GM20431 (cell line): ENCODE measurements around the gene GMCL1.
"Not testable (repeated sequence)": the region's sequence is repeated elsewhere in the genome, so short reads cannot be mapped to it uniquely, and the experiment has no call there.

Source experiments
- in situ Hi-C: fragments of 300-500 bp; cut with MseI, MboI; formaldehyde crosslinking; loops from one replicate; pipeline ENCODE4 v1.15.0; 2020; ENCODE audit warnings: low sequenced_read_pairs; ENCODE audit not compliant: unreplicated experiment

Gene GMCL1

DNA sequence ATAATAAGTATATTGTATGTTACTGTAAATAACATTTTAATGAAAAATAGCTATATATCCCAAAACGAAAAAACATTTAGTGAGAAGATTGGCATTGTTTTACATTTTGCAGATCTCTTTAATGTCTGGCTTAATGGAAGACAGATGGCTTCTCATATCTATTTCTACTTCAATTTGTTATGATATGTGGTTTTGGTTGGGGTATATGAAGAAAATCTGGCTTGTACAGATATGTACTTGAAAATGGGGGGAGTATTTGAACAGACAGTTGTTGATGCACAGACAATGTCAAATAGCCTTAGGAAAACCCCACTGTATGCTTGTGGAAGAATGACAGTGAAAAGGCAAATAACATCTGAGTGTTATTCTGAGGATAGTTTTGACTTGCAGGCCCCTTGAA, 23.6 kb upstream of the GMCL1 start:
- in situ Hi-C loops: loop anchor here (25.0 kb wide), 1 partner anchor 244 kb away; no protein-coding TSS in a partner anchor

DNA sequence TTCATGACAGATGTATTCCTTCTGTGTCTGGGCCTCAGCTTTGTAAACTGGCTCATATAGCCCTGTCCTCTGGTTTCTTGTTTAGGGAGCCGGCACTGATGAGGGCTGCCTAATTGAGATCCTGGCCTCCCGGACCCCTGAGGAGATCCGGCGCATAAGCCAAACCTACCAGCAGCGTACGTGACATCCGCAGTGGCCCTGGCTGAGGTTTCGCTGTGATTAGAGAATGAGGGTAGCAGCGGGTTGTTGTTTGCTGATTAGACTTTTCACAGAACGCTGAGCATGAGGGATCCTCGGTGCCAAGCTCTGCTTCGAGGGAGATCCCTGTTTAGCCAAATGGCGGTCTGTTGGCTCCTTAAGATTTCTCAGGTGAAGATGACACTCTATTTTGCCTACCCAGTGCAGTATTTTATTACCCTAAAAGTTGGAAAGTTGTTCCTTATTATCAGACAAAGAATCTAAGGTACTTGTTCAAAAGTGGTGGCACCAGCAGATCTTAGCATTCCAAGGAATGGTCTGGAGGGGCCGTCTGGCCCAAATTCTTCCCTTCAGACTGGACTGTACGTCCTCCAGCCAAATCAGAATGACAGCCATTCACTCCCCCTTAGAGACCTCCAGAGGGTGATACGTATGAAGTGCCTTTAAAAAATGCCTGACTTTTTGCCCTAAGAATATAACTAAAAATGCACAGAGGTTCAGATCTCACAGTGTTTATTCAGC, 21.5 kb upstream of the GMCL1 start:
- in situ Hi-C loops: loop anchor here (25.0 kb wide), 1 partner anchor 246 kb away; no protein-coding TSS in a partner anchor

DNA sequence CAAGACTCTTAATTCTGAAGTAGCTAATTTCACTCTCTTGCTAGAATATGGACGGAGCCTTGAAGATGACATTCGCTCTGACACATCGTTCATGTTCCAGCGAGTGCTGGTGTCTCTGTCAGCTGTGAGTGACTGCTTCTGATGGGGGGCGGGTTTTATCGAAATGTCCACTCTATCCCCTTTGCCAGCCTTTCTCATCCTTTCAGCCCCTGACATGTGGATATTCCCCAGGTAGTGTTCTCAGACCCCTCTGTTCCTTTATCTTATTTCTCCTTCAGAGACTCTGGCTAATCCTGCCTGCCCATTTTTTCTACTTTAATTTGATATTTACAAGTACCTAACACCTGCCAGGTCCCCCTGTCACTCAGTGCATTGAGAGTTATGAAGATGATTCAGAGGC, 18.9 kb upstream of the GMCL1 start:
- in situ Hi-C loops: loop anchor here (10.0 to 25.0 kb wide), 2 partner anchors 86 to 248 kb away; no protein-coding TSS in a partner anchor

DNA sequence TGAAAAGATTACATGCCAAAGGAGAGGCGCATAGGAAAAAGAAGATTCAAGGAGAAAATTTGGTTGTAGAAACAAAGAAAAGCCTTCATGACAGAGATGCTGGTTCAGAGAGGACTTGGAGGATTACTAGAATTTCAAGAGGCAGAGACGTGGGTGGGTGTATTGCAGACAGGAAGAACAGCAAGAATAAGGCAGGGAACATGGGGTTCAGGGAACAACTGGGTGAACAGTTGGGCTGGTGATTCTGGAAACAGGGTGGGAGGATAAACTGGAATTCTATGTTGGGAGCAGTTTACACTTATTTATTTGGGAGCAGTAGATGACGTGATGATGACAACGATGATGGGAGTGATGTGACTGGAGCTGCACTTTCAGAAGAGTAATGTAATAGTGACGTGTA, 18.4 kb upstream of the GMCL1 start:
- in situ Hi-C loops: loop anchor here (10.0 to 25.0 kb wide), 2 partner anchors 86 to 249 kb away; no protein-coding TSS in a partner anchor

DNA sequence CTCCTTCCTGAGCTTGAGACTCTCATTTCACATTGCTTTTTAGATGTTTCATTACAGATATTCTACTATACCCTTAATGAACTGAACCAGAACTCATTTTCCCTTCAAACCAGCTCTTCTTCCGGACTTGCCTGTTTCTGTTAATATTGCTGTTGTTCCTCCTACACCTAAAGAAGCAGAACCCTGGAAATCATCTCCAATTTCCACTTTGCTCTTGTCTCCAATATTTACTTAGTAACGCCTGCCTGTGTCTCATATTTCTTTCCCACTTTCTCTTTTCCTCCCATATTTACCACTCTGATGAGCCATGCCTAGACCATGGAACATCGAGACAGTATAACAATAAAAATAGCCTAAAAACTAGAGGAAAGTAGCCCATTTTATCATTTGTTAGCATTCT, 17.9 kb upstream of the GMCL1 start:
- in situ Hi-C loops: loop anchor here (10.0 to 25.0 kb wide), 2 partner anchors 87 to 249 kb away; no protein-coding TSS in a partner anchor

DNA sequence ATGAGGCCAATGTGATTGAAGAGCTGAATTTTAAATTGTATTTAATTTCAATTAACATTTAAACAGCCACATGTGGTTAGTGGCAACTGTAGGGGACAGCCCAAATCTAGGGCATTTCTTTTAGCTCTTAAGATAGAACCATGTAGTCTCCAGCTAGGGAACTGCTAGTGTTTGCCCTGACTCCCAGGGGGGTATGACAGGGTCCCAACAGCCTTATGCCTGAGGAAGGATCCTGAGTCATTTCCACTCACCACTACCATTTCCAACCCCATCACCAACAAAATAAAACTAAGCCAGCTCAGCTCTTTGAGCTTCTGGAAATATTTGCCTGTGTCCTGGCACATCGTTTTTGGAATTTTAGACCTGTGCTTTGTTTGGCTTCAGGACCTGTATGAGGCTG, 13.7 kb upstream of the GMCL1 start:
- in situ Hi-C loops: loop anchor here (10.0 to 25.0 kb wide), 2 partner anchors 91 to 253 kb away; no protein-coding TSS in a partner anchor

DNA sequence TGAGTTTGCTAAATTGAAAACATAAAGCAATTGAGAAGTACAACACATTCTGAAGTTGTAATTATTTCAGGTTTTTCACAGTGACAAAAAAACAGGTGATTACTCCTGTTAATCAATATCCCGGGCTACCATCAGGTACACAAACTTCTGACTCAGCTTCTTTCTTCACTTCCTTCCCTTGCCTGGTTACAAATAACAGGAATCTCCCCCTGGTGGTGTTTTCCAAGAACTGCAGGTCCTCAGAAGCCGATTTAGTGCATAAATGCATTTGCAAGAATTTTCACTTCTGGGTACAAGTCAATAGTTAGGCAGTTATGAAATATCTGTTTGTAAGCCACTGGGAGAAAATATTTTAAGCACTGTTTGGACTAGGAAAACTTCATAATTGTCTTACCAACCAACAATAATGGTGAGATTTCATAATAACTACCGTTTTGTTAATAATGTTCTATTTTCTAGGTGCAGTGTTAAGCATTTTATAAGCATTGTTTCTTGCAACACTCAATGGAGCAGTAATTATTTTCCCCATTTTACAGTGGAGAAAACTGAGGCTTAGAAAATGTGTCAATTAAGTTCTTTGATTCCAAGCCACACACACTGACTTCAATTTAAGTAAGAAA, 12.4 kb upstream of the GMCL1 start:
- in situ Hi-C loops: loop anchor here (10.0 to 25.0 kb wide), 2 partner anchors 92 to 255 kb away; no protein-coding TSS in a partner anchor

DNA sequence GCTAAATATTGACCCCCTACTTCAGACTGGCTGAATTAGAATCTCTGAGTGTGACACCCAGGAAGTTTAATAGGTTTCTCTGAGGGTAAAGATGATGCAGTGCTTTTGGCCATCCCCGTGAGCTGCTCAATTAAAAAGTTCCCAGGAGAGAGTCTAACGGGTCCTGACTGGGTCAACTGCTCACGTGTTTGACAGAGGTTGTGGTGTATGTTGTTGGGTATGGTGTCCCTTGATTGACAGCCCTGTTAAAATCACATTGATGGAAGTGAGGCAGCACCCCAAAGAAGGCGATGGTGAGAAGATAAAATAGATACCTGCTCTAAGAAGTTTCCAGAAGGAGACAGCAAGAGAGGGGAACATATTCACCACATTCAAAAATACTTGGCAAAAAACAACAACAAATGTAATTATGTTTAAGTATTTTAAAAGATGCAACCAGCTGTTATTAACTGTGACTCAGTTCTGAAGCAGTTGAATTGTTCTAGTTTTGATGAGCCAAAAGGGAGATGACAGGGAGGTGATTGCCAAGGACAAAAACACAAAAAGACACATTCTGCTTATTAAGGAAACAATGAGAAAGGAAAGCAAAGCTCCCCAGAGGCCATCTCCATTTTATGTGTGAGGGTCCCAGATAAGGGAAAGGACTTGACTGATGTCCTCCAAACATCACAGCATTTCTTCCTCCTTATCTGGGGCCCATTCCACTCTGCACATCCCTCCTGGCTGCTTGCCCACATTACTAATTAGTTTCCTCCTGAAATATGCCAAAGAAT, 11.5 kb upstream of the GMCL1 start:
- in situ Hi-C loops: loop anchor here (10.0 to 25.0 kb wide), 2 partner anchors 93 to 256 kb away; no protein-coding TSS in a partner anchor

DNA sequence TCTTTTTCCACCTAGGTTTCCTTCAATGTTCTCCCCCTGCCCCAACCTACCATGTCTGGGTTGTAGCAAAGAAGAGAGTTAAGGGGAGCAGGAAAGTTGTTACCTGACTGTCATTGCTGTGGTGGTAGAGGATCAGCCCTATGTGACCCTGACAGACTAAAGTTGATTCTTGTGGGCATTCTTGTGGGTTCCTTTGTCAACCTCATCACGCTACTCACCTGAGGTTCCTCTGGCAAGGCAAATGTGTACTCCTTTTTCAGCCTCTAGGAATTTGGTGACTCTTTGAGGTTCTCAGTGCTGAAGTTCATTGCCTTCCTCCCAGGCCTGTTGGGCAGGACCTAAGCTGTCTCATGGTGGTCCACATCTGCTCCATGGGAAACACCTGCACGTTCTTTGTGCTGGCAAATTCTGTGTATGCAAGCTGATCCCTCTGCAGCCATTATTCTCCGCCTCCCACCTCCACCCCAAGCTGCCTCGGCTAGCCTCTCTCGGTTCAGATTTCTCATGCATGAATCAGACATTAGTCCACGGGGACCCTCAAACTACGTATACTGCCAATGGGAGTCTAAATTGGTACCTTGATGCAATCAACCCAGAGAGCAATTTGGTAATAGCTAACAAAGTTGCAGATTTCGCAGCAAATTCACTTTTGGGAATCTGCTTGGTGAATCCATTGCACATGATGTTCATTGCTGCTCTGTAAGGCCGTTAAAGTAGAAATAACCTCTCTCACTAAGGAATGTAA, 1.5 kb upstream of the GMCL1 start:
- in situ Hi-C loops: no loop called here

DNA sequence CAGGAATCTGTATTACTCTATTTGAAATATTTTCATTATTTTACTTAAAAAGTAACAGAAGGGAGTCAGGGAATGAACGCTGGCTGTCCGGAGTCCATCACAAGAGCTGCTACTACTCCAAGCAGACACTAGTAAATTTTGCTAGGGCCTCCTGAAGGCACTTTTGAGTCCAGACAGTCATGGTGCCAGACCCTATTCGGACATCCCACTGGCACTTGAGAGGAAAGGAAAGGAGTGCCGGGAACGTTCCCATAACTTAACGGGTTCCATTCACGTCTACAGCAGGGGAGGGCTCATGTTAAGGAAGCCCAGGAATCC, 563 bp upstream of the GMCL1 start:
- in situ Hi-C loops: no loop called here

DNA sequence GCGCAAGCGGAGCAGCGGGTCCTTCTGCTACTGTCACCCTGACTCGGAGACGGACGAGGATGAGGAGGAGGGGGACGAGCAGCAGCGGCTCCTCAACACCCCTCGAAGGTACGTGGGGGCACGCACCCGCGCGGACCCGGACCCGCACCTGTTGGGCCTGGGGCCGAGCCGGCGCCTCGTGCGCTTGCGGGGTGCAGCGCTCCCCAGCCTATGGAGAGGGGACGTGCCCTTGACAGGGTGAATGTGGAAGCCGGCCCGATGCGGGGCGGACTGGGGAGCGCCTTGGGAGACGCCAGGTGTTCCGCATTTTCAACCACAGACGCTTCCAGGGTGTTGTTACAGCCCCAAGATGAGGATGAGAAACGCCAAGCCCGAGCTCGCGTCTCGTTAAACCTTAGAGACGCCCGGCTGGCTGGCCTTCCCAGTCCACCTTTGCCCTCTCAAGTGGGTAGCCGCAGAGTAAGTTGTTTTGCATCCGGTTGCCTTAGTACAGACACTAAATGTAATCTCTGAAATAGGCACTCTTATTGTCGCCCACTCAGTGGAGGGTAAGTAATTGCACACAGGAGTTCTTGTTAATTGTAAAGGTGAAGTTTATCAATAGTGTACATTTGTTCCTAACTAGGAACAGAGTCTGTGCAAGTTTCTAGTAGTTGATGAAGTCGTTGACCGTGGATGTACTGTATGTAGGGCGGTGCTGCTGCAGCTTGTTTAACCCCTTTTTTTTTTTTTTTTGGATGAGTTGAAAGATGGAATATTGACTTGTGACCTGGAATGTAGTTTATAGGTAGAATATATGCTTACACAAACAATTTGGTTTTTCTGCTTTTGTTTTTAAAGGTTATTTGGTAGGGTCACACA, 815 bp downstream of the GMCL1 start:
- in situ Hi-C loops: no loop called here

DNA sequence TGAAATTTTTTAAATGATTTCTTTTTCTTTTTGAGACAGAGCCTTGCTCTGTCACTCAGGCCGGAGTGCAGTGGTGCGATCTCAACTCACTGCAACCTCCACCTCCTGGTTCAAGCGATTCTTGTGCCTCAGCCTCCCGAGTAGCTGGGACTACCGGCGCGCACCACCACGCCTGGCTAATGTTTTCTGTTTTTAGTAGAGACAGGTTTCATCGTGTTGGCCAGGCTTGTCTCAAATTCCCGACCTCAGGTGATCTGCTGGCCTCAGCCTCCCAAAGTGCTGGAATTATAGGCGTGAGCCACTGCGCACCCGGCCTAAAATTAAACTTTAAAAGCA, 1.4 kb downstream of the GMCL1 start:
- in situ Hi-C loops: not testable (repeated sequence)

DNA sequence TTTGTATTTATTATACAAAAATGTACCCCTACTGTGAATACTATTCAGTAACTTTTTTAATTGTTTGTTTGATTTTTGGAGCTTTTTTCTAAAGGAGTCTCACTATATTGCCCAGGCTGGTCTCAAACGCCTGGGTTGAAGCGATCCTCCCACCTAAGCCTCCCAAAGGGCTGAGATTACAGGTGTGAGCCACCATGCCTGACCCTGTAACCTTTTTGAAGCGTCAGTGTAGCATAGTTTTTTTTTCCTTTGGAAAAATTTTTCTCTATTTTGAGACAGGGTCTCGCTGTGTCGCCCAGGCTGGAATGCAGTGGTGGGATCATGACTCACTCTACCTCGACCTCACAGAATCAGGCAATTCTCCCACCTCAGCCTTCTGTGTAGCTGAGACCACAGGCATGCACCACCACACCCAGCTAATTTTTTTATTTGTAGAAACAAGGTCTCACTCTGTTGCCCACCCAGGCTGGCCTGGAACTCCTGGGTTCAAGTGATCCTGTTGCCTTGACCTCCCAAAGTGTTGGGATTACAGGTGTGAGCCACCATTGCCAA, 2.0 kb downstream of the GMCL1 start:
- in situ Hi-C loops: no loop called here

DNA sequence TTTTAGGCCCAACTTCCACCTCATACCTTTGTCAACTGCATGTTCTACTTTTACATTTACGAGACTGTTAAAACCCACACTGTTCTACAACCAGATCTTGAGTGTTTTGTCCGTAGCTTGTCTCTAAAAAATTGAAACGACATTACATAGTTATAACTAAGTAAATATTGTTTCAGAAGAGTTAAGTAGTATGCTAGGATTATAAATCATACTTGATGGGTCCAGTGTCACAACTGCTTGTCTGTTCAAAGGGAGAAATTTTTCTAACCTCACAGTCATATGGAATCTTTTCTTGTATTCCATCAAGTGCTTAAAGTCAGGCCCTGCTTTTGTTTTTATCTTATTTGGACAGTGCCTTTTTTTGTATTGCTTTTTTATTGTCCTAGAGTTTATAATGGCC, 4.3 kb downstream of the GMCL1 start:
- in situ Hi-C loops: no loop called here

DNA sequence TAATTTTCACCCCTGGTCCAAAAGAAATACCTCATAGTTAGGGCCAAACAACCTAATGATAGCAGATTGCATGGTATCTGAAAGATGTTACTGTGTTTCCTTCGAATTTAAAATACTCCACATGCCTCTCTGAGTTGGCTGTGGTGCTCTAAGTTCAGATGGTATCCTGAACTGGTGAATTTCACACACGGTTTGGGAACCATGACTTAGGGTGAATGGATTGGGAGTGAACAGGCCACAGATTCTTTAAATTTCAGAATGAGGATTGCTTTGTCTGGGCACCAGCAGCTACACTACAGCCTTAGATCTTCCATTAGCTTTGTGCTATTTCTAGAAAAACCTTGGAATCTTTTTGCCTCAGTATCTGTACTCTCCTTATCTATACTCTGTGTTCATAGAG, 6.2 kb downstream of the GMCL1 start:
- in situ Hi-C loops: no loop called here

DNA sequence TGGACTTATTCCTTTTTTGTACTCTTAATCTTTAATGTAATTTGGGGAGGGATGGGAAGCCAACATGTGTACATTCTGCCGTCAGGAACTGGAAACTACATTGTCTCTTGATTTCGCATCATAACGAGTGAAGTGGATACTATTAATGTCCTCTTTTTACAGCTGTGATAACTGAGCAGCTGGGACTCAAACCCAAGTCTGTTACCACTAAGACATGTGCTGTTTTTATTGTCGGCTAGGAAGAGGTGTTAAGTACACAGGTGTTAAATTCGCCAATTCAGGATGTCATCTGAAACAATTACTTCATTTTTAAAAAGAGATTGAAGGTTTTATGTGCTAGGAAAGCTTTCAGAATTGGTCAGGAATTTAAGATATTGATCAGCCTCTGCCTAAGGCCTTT, 6.9 kb downstream of the GMCL1 start:
- in situ Hi-C loops: no loop called here

DNA sequence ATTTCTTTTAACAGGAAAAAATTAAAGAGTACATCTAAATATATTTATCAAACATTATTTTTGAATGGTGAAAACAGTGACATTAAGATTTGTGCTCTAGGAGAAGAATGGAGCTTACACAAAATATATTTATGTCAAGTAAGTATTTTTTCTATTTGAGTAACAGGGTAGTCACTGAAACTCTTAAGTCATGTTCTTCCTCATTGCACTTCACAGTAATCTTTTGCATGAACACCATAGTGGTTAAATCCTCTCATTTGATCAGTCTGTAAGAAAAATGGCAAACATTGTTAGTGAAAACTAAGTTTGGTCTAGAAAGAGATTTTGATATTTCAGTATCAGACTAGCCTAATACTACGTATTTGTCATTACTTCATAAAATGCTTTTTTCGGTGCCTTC, 8.1 kb downstream of the GMCL1 start:
- in situ Hi-C loops: no loop called here

DNA sequence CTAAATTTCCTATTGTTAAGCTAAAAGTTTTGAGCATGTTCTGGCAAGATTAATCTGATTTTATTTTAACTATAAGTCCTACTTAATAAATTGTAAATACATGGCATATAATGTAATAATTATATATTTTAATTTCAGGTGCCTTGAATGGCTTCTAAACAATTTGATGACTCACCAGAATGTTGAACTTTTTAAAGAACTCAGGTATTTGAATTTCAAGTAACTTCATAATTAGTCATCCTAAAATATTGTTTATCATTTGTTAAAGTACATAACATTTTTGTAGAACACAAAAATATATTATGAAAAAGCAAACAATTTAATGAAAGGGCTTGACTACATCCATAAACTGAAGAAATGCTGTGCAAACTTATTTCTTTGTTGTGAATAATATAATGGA, 14.5 kb downstream of the GMCL1 start:
- in situ Hi-C loops: no loop called here

DNA sequence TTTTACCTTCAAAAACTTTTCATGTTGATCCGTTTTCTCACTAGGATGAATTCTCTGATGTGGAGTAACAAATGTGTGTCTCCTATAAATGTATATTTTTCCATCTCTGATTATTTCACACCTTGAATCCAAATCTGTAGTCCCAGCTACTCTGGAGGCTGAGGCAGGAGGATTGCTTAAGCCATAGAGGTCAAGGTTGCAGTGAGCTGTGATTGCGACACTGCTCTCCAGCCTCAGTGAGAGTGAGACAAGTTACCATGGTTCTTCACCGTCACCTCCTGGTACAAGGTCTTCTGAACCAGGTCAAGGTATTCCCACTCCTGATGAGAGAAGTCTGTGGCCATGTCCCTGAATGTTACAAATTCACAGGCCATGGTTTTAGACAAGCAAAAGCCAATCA, 15.1 kb downstream of the GMCL1 start:
- in situ Hi-C loops: no loop called here
